GM23338 (cell line): ENCODE results near the gene PRKACA. TPM values are rescaled to one million over a fixed set of nuclear protein-coding genes. Genes with fewer than 3 reads are reported as not detected.

Experiments
- ATAC-seq: fragments of 200-7000 bp; cut with Tn5 transposase; 3 replicates; pipeline ENCODE4 v1.9.1; 2020
- DNase-seq: peaks from one replicate; pipeline ENCODE4 v3.0.0-alpha.2; 2015; ENCODE audit warnings: low spot score
- H2AFZ ChIP-seq: fragments of 200-600 bp; sonication (generic); 2 replicates; pipeline ENCODE4 v1.8.0; 2016; ENCODE audit warnings: antibody characterized with exemption, mild to moderate bottlenecking, moderate library complexity
- H3F3A ChIP-seq: fragments of 200-600 bp; sonication (generic); replicated peaks from 2 replicates; pipeline ENCODE4 v1.8.0; 2017; ENCODE audit warnings: antibody characterized with exemption, mixed run types, low read depth
- H3K27ac ChIP-seq: fragments of 200-600 bp; sonication (generic); 2 replicates; pipeline ENCODE4 v1.6.1; 2016; ENCODE audit warnings: low read depth
- H3K27me3 ChIP-seq: fragments of 200-600 bp; sonication (generic); 2 replicates; pipeline ENCODE4 v1.8.0; 2016; ENCODE audit warnings: mild to moderate bottlenecking, mixed run types, moderate library complexity; ENCODE audit not compliant: insufficient read depth
- H3K36me3 ChIP-seq: fragments of 200-600 bp; sonication (generic); 2 replicates; pipeline ENCODE4 v1.8.0; 2016; ENCODE audit warnings: mild to moderate bottlenecking; ENCODE audit not compliant: insufficient read depth
- H3K4me1 ChIP-seq: fragments of 200-600 bp; sonication (generic); 2 replicates; pipeline ENCODE4 v1.8.0; 2016; ENCODE audit warnings: mild to moderate bottlenecking, moderate library complexity; ENCODE audit not compliant: insufficient read depth
- H3K4me2 ChIP-seq: fragments of 200-600 bp; sonication (generic); 2 replicates; pipeline ENCODE4 v1.7.1; 2017; ENCODE audit warnings: mixed run types
- H3K4me3 ChIP-seq: fragments of 200-600 bp; sonication (generic); 2 replicates; pipeline ENCODE4 v1.6.1; 2016; ENCODE audit warnings: mixed run types
- H3K79me2 ChIP-seq: fragments of 200-600 bp; sonication (generic); replicated peaks from 2 replicates; pipeline ENCODE4 v1.8.0; 2017; ENCODE audit warnings: mild to moderate bottlenecking; ENCODE audit not compliant: insufficient read depth
- H3K9me2 ChIP-seq: fragments of 200-600 bp; sonication (generic); 2 replicates; pipeline ENCODE4 v1.8.0; 2017; ENCODE audit not compliant: insufficient read depth
- H4K20me1 ChIP-seq: fragments of 200-600 bp; sonication (generic); replicated peaks from 2 replicates; pipeline ENCODE4 v1.8.0; 2017; ENCODE audit warnings: mild to moderate bottlenecking; ENCODE audit not compliant: insufficient read depth
- H3K27ac Mint-ChIP-seq: 2 replicates; pipeline ENCODE4 v1.8.0; 2020; ENCODE audit warnings: inconsistent platforms, mild to moderate bottlenecking, moderate library complexity, mixed read lengths
- H3K27me3 Mint-ChIP-seq: 3 replicates; pipeline ENCODE4 v1.8.0; 2022; ENCODE audit warnings: low read depth, mild to moderate bottlenecking, moderate library complexity, mixed read lengths, inconsistent platforms; ENCODE audit not compliant: insufficient read depth, poor library complexity
- H3K36me3 Mint-ChIP-seq: 3 replicates; pipeline ENCODE4 v1.8.0; 2021; ENCODE audit warnings: low read depth, mild to moderate bottlenecking, inconsistent platforms, moderate library complexity, mixed read lengths
- H3K4me1 Mint-ChIP-seq: 3 replicates; pipeline ENCODE4 v1.8.0; 2020; ENCODE audit warnings: mild to moderate bottlenecking, inconsistent platforms, mixed read lengths
- H3K4me3 Mint-ChIP-seq: 3 replicates; pipeline ENCODE4 v1.8.0; 2021; ENCODE audit warnings: moderate library complexity, mild to moderate bottlenecking, inconsistent platforms, mixed read lengths
- H3K9me3 Mint-ChIP-seq: 3 replicates; pipeline ENCODE4 v1.8.0; 2020; ENCODE audit warnings: moderate library complexity, mild to moderate bottlenecking, inconsistent platforms, mixed read lengths
- CREB1 ChIP-seq: fragments of 250-450 bp; sonication (Bioruptor Pico); IDR thresholded peaks from 2 replicates; pipeline ENCODE4 v1.5.0; 2020; ENCODE audit warnings: low read depth, mild to moderate bottlenecking, moderate library complexity
- ETS1 ChIP-seq: IDR thresholded peaks from 2 replicates; pipeline ENCODE4 v1.6.1; 2016; ENCODE audit warnings: antibody characterized with exemption
- EZH2 ChIP-seq: fragments of 200-600 bp; sonication (generic); IDR thresholded peaks from one replicate; pipeline ENCODE4 v1.8.0; 2017; ENCODE audit warnings: antibody characterized with exemption, mild to moderate bottlenecking, low read depth; ENCODE audit not compliant: unreplicated experiment
- EZH2phosphoT487 ChIP-seq: fragments of 200-600 bp; sonication (generic); IDR thresholded peaks from one replicate; pipeline ENCODE4 v1.8.1; 2018; ENCODE audit warnings: antibody characterized with exemption; ENCODE audit not compliant: unreplicated experiment
- JUNB ChIP-seq: IDR thresholded peaks from one replicate; pipeline ENCODE4 v1.6.1; 2016; ENCODE audit warnings: antibody characterized with exemption; ENCODE audit not compliant: unreplicated experiment
- NANOG ChIP-seq: IDR thresholded peaks from 2 replicates; pipeline ENCODE4 v1.6.1; 2016; ENCODE audit warnings: antibody characterized with exemption, borderline replicate concordance
- POLR2AphosphoS5 ChIP-seq: IDR thresholded peaks from 2 replicates; pipeline ENCODE4 v1.6.1; 2016; ENCODE audit warnings: antibody characterized with exemption, low read depth
- REST ChIP-seq: IDR thresholded peaks from one replicate; pipeline ENCODE4 v1.6.1; 2018; ENCODE audit warnings: antibody characterized with exemption; ENCODE audit not compliant: unreplicated experiment
- STAT1 ChIP-seq: IDR thresholded peaks from one replicate; pipeline ENCODE4 v1.6.1; 2016; ENCODE audit warnings: antibody characterized with exemption; ENCODE audit not compliant: unreplicated experiment
- ZNF114 ChIP-seq: fragments of 250-450 bp; sonication (Bioruptor Pico); IDR thresholded peaks from 2 replicates; pipeline ENCODE4 v1.5.0; 2020; ENCODE audit warnings: mild to moderate bottlenecking, moderate library complexity
- ZNF331 ChIP-seq: fragments of 250-450 bp; sonication (Bioruptor Pico); IDR thresholded peaks from 2 replicates; pipeline ENCODE4 v1.5.0; 2020; ENCODE audit warnings: low read depth, mild to moderate bottlenecking, moderate library complexity
- polyA plus RNA-seq: library from polyadenylated mRNA; unstranded; fragments of >200 nt; fragmentation: Nextera tagmentation; extraction: Ambion mirVana; gene quantifications from 2 replicates; pipeline ENCODE4 v1.2.1, GENCODE V29; 2016
- total RNA-seq: library from RNA; depleted of rRNA; stranded (reverse); fragments of >200 nt; shearing (Covaris generic); gene quantifications from 2 replicates; pipeline ENCODE4 v1.2.3, GENCODE V29; 2014

PRKACA gene
- total and polyA plus RNA-seq, 2 experiments from 2014 or later, result 13.0 to 31.3 TPM

DNA sequence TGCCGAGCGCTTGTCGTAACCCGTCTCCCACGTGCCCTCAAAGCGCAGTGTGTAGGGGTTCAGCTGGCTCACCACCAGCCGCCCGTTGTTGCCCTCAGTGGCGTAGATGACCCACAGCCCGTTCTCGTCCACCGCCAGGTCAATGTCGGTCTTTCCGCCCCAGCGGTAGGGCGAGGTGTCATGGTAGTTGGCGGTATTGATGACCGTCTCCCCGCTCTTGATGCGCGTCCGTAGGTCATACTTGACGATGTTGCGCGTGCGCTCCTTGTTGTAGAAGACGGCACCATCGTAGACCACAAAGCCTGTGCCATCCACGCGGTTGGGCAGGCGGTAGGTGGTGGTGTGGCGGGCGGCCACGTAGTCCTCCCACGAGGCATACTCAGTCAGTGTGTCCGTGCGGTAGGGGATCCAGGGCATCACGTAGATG is 45.3 kb upstream of the PRKACA start (continued):
- TF ChIP-seq REST, result no peak
- no peak for TF ChIP-seq ZNF331 (CRISPR knock-in tag)
- TF ChIP-seq NANOG, result no peak
- no peak for TF ChIP-seq ETS1

DNA sequence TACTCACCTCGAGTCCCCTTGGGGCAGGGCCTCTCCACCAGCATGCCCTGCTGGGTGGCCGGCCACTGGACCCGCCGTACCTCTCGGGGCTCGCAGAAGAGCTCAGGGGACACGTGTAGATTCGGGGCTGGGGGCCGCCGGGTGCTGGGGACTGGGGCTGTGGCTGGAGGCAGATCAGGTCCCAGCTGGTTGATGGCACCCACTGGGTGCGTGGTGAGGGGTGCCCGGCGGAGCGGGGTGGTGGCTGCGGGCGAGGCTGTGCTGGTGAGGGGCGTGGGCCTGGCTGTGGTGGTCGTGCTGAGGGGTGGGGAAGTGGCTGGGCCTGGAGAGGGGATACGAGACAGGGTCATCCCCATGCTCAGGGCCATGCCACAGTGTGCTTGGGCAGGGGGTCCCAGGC is 43.7 kb upstream of the PRKACA start:
- DNase-seq (no peak), ATAC-seq (no peak)
- Mint-ChIP-seq H3K9me3 (no peaks in the 10 kb centered on the region), H3K4me1 (peaks cover 6% of the 10 kb centered on the region), H3K4me3 (no peak overlapping the region), H3K36me3 (peaks cover 40% of the 10 kb centered on the region), H3K27me3 (peaks cover 8% of the 10 kb centered on the region), H3K27ac (no peak overlapping the region)
- Histone ChIP-seq H3K27ac (no peak overlapping the region), H3K4me3 (no peak overlapping the region), H3K27me3 (no peaks in the 10 kb centered on the region), H4K20me1 (no peaks in the 10 kb centered on the region; the same call in 1 of the 2 replicates), H3K4me1 (no peaks in the 10 kb centered on the region), H3K9me2 (no peaks in the 10 kb centered on the region), H3K36me3 (peaks cover 3% of the 10 kb centered on the region; the same call in 1 of the 2 replicates), H3K4me2 (no peak overlapping the region), H3K79me2 (no peaks in the 10 kb centered on the region), H3F3A (no peaks in the 10 kb centered on the region), H2AFZ (no peak overlapping the region)
- TF ChIP-seq ZNF114 (CRISPR knock-in tag), result no peak
- peak; percentile 29; the same call in 1 of the 2 replicates for TF ChIP-seq POLR2AphosphoS5
- no peak for TF ChIP-seq JUNB

GRCh38 chr19:14160017-14160703 is 42.6 kb upstream of the PRKACA start:
- Mint-ChIP-seq H3K27ac (no peak overlapping the region), H3K4me3 (no peak overlapping the region), H3K4me1 (no peaks in the 10 kb centered on the region; the same call in 2 of the 3 replicates), H3K9me3 (no peaks in the 10 kb centered on the region), H3K27me3 (peaks cover 6% of the 10 kb centered on the region), H3K36me3 (peaks cover 48% of the 10 kb centered on the region)
- H3K27me3 ChIP-seq, result no peaks in the 10 kb centered on the region
- no peaks in the 10 kb centered on the region for H3K4me1 ChIP-seq
- H3K79me2 ChIP-seq, result no peaks in the 10 kb centered on the region
- H3K9me2 ChIP-seq, result no peaks in the 10 kb centered on the region
- peaks cover 3% of the 10 kb centered on the region; the same call in 1 of the 2 replicates for H3K36me3 ChIP-seq
- H4K20me1 ChIP-seq, result no peaks in the 10 kb centered on the region; the same call in 1 of the 2 replicates
- no peaks in the 10 kb centered on the region for H3F3A ChIP-seq
- DNase-seq (no peak), ATAC-seq (no peak)
- H2AFZ ChIP-seq, result no peak overlapping the region
- no peak overlapping the region for H3K4me2 ChIP-seq
- H3K4me3 ChIP-seq, result no peak overlapping the region
- no peak overlapping the region for H3K27ac ChIP-seq
- TF ChIP-seq CREB1 (CRISPR knock-in tag) (no peak), ETS1 (no peak), ZNF114 (CRISPR knock-in tag) (no peak), EZH2 (no peak), NANOG (no peak), EZH2phosphoT487 (no peak), POLR2AphosphoS5 (no peak), REST (no peak), STAT1 (no peak)
